Right lobe of liver (tissue), 4 donors: ENCODE results near the gene LDHAL6A.

ENCODE experiments used
- CTCF ChIP-seq, 4 donors: fragments of 200-600 bp in 3 of 4; fragments of 450-650 bp in 1 of 4; IDR thresholded peaks; one replicate each; pipeline versions ENCODE4 v1.5.1 to v1.8.0; 2016 to 2022; ENCODE audit warnings: antibody characterized with exemption in 4 of 4, mild to moderate bottlenecking in 2 of 4
- POLR2A ChIP-seq: fragments of 450-650 bp; IDR thresholded peaks from one replicate; pipeline ENCODE4 v1.6.1; 2017; ENCODE audit warnings: antibody characterized with exemption, mild to moderate bottlenecking
- donor health status: DM: no; HTN: no; CAD: no.
- donor health status: DM: no; HTN: no; CAD: no.
- donor health status: DM: no; HTN: yes; CAD: no.

- TF ChIP-seq POLR2A: no peak
- no peak for TF ChIP-seq CTCF (IDR thresholded peaks at IDR 0.05)
Observed at GRCh38 chr11:18495703-18496102, 40.0 kb downstream of the LDHAL6A start.
